ENCODE data around the gene DUSP9.
"Not testable (repeated sequence)": the region's sequence is repeated elsewhere in the genome, so short reads cannot be mapped to it uniquely, and the experiment has no call there.

The DUSP9 gene

GRCh38 chrX:153646620-153647373, at the start of gene DUSP9:
DUSP9 (plus strand) TSS chrX:153647203; CDS start chrX:153647954, 751 bp downstream.
- no peak for DNase-seq

GRCh38 chrX:153598541-153599191, 48.3 kb upstream of the DUSP9 start, which contains the start of gene CCNQ:
CCNQ (minus strand) TSS chrX:153599139; CDS start chrX:153599073, 66 bp downstream.
- peak; percentile 25 to 35 for DNase-seq

- peak; percentile 85 to 88 for DNase-seq
Observed at GRCh38 chrX:153599192-153600031, 47.6 kb upstream of the DUSP9 start.

- DNase-seq: peak in 1 of 2 donors; percentile 10
Observed at GRCh38 chrX:153600032-153600373, 47.0 kb upstream of the DUSP9 start.

- no peak for DNase-seq
Observed at GRCh38 chrX:153600921-153601320, 46.1 kb upstream of the DUSP9 start.

- DNase-seq: no peak
Observed at GRCh38 chrX:153601511-153602110, 45.4 kb upstream of the DUSP9 start.

- DNase-seq: no peak
Observed at GRCh38 chrX:153602601-153603000, 44.4 kb upstream of the DUSP9 start.

GRCh38 chrX:153603131-153603656, 43.8 kb upstream of the DUSP9 start:
- DNase-seq: no peak

- DNase-seq: not testable (repeated sequence)
Observed at GRCh38 chrX:153604666-153605380, 42.2 kb upstream of the DUSP9 start.

- DNase-seq: no peak
Observed at GRCh38 chrX:153606503-153606902, 40.5 kb upstream of the DUSP9 start.

GRCh38 chrX:153608376-153608775, 38.6 kb upstream of the DUSP9 start:
- no peak for DNase-seq

- no peak for DNase-seq
Observed at GRCh38 chrX:153608806-153609205, 38.2 kb upstream of the DUSP9 start.

GRCh38 chrX:153609917-153610835, 36.8 kb upstream of the DUSP9 start:
- DNase-seq: peak; percentile 82

- DNase-seq: no peak
Observed at GRCh38 chrX:153610836-153611213, 36.2 kb upstream of the DUSP9 start.

GRCh38 chrX:153611298-153612095, 35.5 kb upstream of the DUSP9 start:
- no peak for DNase-seq

- DNase-seq: no peak
Observed at GRCh38 chrX:153612413-153612812, 34.6 kb upstream of the DUSP9 start.

- no peak for DNase-seq
Observed at GRCh38 chrX:153614818-153615217, 32.2 kb upstream of the DUSP9 start.

- no peak for DNase-seq
Observed at GRCh38 chrX:153620576-153620975, 26.4 kb upstream of the DUSP9 start.

GRCh38 chrX:153621949-153622598, 24.9 kb upstream of the DUSP9 start:
- DNase-seq: no peak
